HG03280 (cell line): Measurements from ENCODE around the gene SLC9A3.
"Not testable (repeated sequence)": the region's sequence is repeated elsewhere in the genome, so short reads cannot be mapped to it uniquely, and the experiment has no call there.

Experiments
- ATAC-seq: cut with Tn5 transposase; IDR thresholded peaks from one replicate; pipeline ENCODE4 v1.9.1; 2021; ENCODE audit warnings: mild to moderate bottlenecking, moderate library complexity; ENCODE audit not compliant: unreplicated experiment

SLC9A3 gene

GRCh38 chr5:511476-511875 lies 12.8 kb downstream of the SLC9A3 start:
- ATAC-seq: no peak

- ATAC-seq: no peak
Measured at GRCh38 chr5:510521-510920, 13.7 kb downstream of the SLC9A3 start.

- ATAC-seq: no peak
Measured at GRCh38 chr5:509611-510185, 14.6 kb downstream of the SLC9A3 start.

GRCh38 chr5:507986-508575 lies 16.2 kb downstream of the SLC9A3 start:
- ATAC-seq: not testable (repeated sequence)

GRCh38 chr5:505951-506525 lies 18.2 kb downstream of the SLC9A3 start:
- ATAC-seq: no peak

- no peak for ATAC-seq
Measured at GRCh38 chr5:504326-505154, 19.7 kb downstream of the SLC9A3 start.

- ATAC-seq: no peak
Measured at GRCh38 chr5:502325-503079, 21.7 kb downstream of the SLC9A3 start.

- ATAC-seq: no peak
Measured at GRCh38 chr5:501831-502184, 22.4 kb downstream of the SLC9A3 start.

GRCh38 chr5:501105-501830 lies 23.0 kb downstream of the SLC9A3 start:
- no peak for ATAC-seq

GRCh38 chr5:500491-500890 lies 23.8 kb downstream of the SLC9A3 start:
- no peak for ATAC-seq

- ATAC-seq: no peak
Measured at GRCh38 chr5:499233-500209, 24.7 kb downstream of the SLC9A3 start.

- ATAC-seq: no peak
Measured at GRCh38 chr5:497871-498509, 26.3 kb downstream of the SLC9A3 start.

GRCh38 chr5:497090-497700 lies 27.1 kb downstream of the SLC9A3 start:
- ATAC-seq: no peak

GRCh38 chr5:496028-496427 lies 28.2 kb downstream of the SLC9A3 start:
- ATAC-seq: no peak

- ATAC-seq: no peak
Measured at GRCh38 chr5:494667-495255, 29.5 kb downstream of the SLC9A3 start.

- no peak for ATAC-seq
Measured at GRCh38 chr5:493758-494157, 30.5 kb downstream of the SLC9A3 start.

- ATAC-seq: no peak
Measured at GRCh38 chr5:493119-493701, 31.0 kb downstream of the SLC9A3 start.
